HCT116 (cell line): Measurements from ENCODE around the gene SULT1A2. TPM values are rescaled to one million over a fixed set of nuclear protein-coding genes. Genes with fewer than 3 reads are reported as not detected.
A peak's percentile ranks its signal among the peaks of the same experiment; 100 is the strongest.
"Not testable (repeated sequence)": the region's sequence is repeated elsewhere in the genome, so short reads cannot be mapped to it uniquely, and the experiment has no call there.

ENCODE experiments used
- ATAC-seq: fragments of 200-7000 bp; cut with Tn5 transposase; 2 replicates; pipeline ENCODE4 v1.9.1; 2020; ENCODE audit warnings: mild to moderate bottlenecking, moderate library complexity
- BruUV-seq: library from RNA; stranded (reverse); fragments of 400-500 nt; replicated peaks from 2 replicates; lab custom pipeline; 2021; lab: Mats Ljungman, UMichigan
- CTCF ChIA-PET: fragments of 300-600 bp; sonication (Branson Sonifier 250); formaldehyde crosslinking; loops from one replicate; lab custom pipeline; 2021; ENCODE audit warnings: antibody characterized with exemption; lab: Charles Lee
- POLR2A ChIA-PET: fragments of 300-600, 350-600 bp; sonication (Branson Sonifier 250); formaldehyde crosslinking; loops from one replicate; lab custom pipeline; 2021; ENCODE audit warnings: antibody characterized with exemption; lab: Charles Lee
- RAD21 ChIA-PET, 2 experiments: fragments of 300-600 bp; sonication (Branson Sonifier 250); formaldehyde crosslinking; loops; one replicate each; lab custom pipeline; 2023; ENCODE audit warnings: low total read pairs in 2 of 2; ENCODE audit not compliant: uncharacterized antibody in 2 of 2, unreplicated experiment in 2 of 2, low non-redundant PET in 1 of 2; lab: Charles Lee
- DNase-seq: peaks from one replicate; pipeline ENCODE4 v3.0.0-alpha.2; 2010; ENCODE audit warnings: low read depth, low spot score
- H2AFZ ChIP-seq: fragments of 200-600 bp; shearing (Covaris generic), sonication (generic); 2 replicates; pipeline ENCODE4 v1.6.1; 2017; ENCODE audit warnings: low read depth, mixed run types, mixed read lengths, antibody characterized with exemption, low read length; ENCODE audit not compliant: poor library complexity, severe bottlenecking
- H3K27ac ChIP-seq: 2 replicates; pipeline ENCODE4 v1.5.1; 2012; ENCODE audit warnings: low read depth, low read length
- H3K27me3 ChIP-seq: fragments of 200-600 bp; sonication (generic); 2 replicates; pipeline ENCODE4 v1.6.1; 2016; ENCODE audit warnings: mixed run types, low read length, mixed read lengths; ENCODE audit not compliant: insufficient read depth
- H3K36me3 ChIP-seq, 2 experiments: fragments of 200-500 bp in 1 of 2; fragments of 200-600 bp in 1 of 2; sonication (Bioruptor generic) in 1 of 2; sonication (generic) in 1 of 2; 2 replicates each; pipeline versions ENCODE4 v1.5.1 to v1.6.1; 2014 to 2016; ENCODE audit warnings: low read length in 2 of 2, inconsistent platforms in 1 of 2, mixed read lengths in 1 of 2, mixed run types in 1 of 2; ENCODE audit not compliant: insufficient read depth in 2 of 2, control insufficient read depth in 1 of 2
- H3K4me1 ChIP-seq, 2 experiments: fragments of 200-600 bp in 1 of 2; sonication (generic) in 1 of 2; 2 replicates each; pipeline versions ENCODE4 v1.5.1 to v1.6.1; 2012 to 2017; ENCODE audit warnings: low read length in 2 of 2, inconsistent platforms in 1 of 2, mild to moderate bottlenecking in 1 of 2, mixed read lengths in 1 of 2, mixed run types in 1 of 2, moderate library complexity in 1 of 2; ENCODE audit not compliant: insufficient read depth in 2 of 2, control insufficient read depth in 1 of 2
- H3K4me2 ChIP-seq: fragments of 200-600 bp; sonication (generic); 2 replicates; pipeline ENCODE4 v1.6.1; 2017; ENCODE audit warnings: mixed run types, low read length, mixed read lengths
- H3K4me3 ChIP-seq, 2 experiments: fragments of 200-600 bp in 1 of 2; sonication (generic) in 1 of 2; replicated peaks in 1 of 2; 2 replicates each; pipeline ENCODE4 v1.5.1; 2011 to 2016; ENCODE audit warnings: low read length in 2 of 2, control low read depth in 1 of 2, low read depth in 1 of 2, mild to moderate bottlenecking in 1 of 2, mixed read lengths in 1 of 2, mixed run types in 1 of 2
- H3K79me2 ChIP-seq: fragments of 200-600 bp; sonication (generic); 2 replicates; pipeline ENCODE4 v1.6.1; 2017; ENCODE audit warnings: mild to moderate bottlenecking, mixed run types, low read length, moderate library complexity, mixed read lengths; ENCODE audit not compliant: insufficient read depth
- H3K9ac ChIP-seq: fragments of 200-600 bp; sonication (generic); 2 replicates; pipeline ENCODE4 v1.6.1; 2016; ENCODE audit warnings: low read length, mixed read lengths
- H3K9me2 ChIP-seq: fragments of 200-600 bp; sonication (generic), shearing (Covaris generic); 2 replicates; pipeline ENCODE4 v1.6.1; 2017; ENCODE audit warnings: mixed run types, mild to moderate bottlenecking, moderate library complexity; ENCODE audit not compliant: insufficient read depth
- H3K9me3 ChIP-seq, 2 experiments: fragments of 200-500 bp in 1 of 2; fragments of 200-600 bp in 1 of 2; sonication (Bioruptor generic) in 1 of 2; sonication (generic) in 1 of 2; 2 replicates each; pipeline ENCODE4 v1.6.1; 2014 to 2017; ENCODE audit warnings: low read length in 2 of 2, mixed read lengths in 2 of 2, inconsistent platforms in 1 of 2, low read depth in 1 of 2, mild to moderate bottlenecking in 1 of 2, mixed run types in 1 of 2, moderate library complexity in 1 of 2; ENCODE audit not compliant: control insufficient read depth in 1 of 2, insufficient read depth in 1 of 2
- H4K20me1 ChIP-seq: fragments of 200-600 bp; sonication (generic), shearing (Covaris generic); 2 replicates; pipeline ENCODE4 v1.6.1; 2017; ENCODE audit warnings: mixed run types, mild to moderate bottlenecking, moderate library complexity; ENCODE audit not compliant: insufficient read depth
- CEBPB ChIP-seq: IDR thresholded peaks from 2 replicates; pipeline ENCODE4 v1.6.1; 2012; ENCODE audit warnings: low read depth
- FOSL1 ChIP-seq: IDR thresholded peaks from 2 replicates; pipeline ENCODE4 v1.6.1; 2012; ENCODE audit warnings: low read depth
- JUND ChIP-seq: IDR thresholded peaks from 2 replicates; pipeline ENCODE4 v1.6.1; 2012
- SP1 ChIP-seq: IDR thresholded peaks from 2 replicates; pipeline ENCODE4 v1.6.1; 2012; ENCODE audit warnings: low read depth
- intact Hi-C: fragments of 100-400 bp; cut with micrococcal nuclease; formaldehyde crosslinking; loops from 2 replicates; pipeline ENCODE4 v1.10.0; 2022
- total RNA-seq: library from RNA; stranded (reverse); gene quantifications from one replicate; pipeline ENCODE4 v1.2.1, GENCODE V29; 2021; ENCODE audit not compliant: unreplicated experiment
- TF ChIP-seq, protein P1 (sequence below): IDR thresholded peaks from 2 replicates; pipeline ENCODE4 v1.6.1; 2012

SULT1A2 gene
- total RNA-seq, 1 experiment from 2014 or later = 1.9 TPM

DNA sequence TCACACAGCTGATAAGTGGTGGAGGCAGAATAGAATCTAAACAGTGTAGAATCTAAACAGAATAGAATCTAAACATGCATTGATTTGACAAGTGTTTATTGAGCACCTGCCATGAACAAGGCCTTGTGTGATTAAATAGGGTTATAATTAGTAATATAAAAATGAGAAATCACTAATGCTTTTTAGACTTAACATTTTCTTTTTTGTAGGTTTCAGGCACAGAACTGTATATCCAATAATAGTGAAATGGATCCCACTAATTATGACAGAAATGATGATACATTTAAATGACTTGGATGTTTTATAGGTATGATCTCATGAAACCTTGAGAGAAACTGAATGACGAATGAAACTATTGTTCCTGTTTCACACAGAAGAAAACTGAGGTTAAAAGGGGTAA is 40.9 kb upstream of the SULT1A2 start, which contains the start of gene NPIPB8:
Gene NPIPB8 (plus strand): TSS at position 301 of the 400 bp plus-strand sequence. CDS start 296 bp downstream, outside the sequence.
- H3K4me3 ChIP-seq, H3K9me2 ChIP-seq, CTCF ChIA-PET, RAD21 ChIA-PET, H3K27me3 ChIP-seq, H3K4me2 ChIP-seq, intact Hi-C loops, DNase-seq, H2AFZ ChIP-seq, H3K36me3 ChIP-seq, H3K79me2 ChIP-seq, H4K20me1 ChIP-seq, POLR2A ChIA-PET, ATAC-seq, H3K9me3 ChIP-seq, BruUV-seq, H3K27ac ChIP-seq, H3K9ac ChIP-seq: not testable (repeated sequence)
- peaks cover 0 to 14% of the 10 kb centered on the region in 2 experiments; a peak in 2 of 4 replicates for H3K4me1 ChIP-seq

DNA sequence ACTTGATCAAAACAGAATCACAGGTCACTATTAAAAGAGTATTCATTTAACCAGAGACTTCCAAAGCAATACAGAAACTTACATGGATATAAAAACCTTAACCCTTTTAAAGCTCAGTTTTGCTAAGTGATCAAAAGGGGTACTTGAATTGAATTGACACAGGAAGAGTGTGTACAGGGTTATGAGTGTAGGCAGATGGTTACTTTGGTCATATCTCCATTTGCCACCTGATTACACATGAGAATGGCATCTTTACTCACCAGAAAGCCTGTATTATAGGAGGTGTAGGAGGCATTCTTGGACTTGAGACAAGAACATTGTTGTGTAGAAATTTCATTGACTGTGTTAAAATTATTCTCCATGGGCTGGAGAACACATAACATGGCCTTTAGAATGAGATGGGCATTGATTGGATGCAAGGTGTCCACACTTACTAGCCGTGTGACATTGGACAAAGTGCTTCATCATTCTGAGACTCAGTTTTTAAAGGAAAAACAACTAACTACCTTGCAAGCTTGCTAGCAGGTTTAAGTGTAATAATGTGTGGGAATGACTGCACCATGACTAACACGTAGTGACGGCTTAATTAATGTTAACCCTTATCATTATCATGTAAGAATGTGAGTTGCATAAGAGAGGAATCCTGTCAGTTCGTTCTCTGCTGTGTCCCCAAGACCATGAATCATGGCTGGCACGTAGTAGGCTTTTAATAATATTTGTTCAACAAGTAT is 39.4 kb upstream of the SULT1A2 start:
- H3K9ac ChIP-seq, RAD21 ChIA-PET, H3K27ac ChIP-seq, H3K27me3 ChIP-seq, BruUV-seq, H3K9me3 ChIP-seq, H3K36me3 ChIP-seq, H3K9me2 ChIP-seq, H3K79me2 ChIP-seq, ATAC-seq, H4K20me1 ChIP-seq, intact Hi-C loops, CTCF ChIA-PET, H3K4me3 ChIP-seq: not testable (repeated sequence)
- Histone ChIP-seq H2AFZ (peak overlapping the region; percentile 61), H3K4me2 (peak overlapping the region; percentile 66), H3K4me1 (peaks cover 0 to 14% of the 10 kb centered on the region in 2 experiments; a peak in 2 of 4 replicates)
- POLR2A ChIA-PET = interaction anchor here (0.6 kb wide), 1 partner anchor 13 kb away, joined by 5 read pairs; no protein-coding TSS in a partner anchor
- TF ChIP-seq, protein P1, sequence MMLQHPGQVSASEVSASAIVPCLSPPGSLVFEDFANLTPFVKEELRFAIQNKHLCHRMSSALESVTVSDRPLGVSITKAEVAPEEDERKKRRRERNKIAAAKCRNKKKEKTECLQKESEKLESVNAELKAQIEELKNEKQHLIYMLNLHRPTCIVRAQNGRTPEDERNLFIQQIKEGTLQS = peak; percentile 26; the same call in 1 of the 2 replicates
- TF ChIP-seq JUND (peak; percentile 30; the same call in 1 of the 2 replicates), SP1 (peak; percentile 32), CEBPB (peak; percentile 73), FOSL1 (peak; percentile 51)
- TF ChIP-seq, all 23 proteins: peak for 5; not testable (repeated sequence) for 18
- peak; percentile 40 for DNase-seq

DNA sequence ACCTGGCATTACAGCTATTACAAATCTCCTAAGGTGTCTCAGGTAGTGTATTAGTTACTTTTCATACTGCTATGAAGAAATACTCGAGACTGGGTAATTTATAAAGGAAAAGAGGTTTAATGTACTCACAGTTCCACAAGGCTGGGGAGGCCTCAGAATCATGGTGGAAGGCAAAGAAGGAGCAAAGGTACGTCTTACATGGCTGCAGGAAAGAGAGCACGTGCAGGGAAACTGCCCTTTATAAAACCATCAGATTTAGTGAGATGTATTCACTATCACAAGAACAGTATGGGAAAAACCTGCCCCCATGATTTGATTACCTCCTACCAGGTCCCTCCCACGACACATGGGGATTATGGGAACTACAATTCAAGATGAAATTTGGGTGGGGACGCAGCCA is 34.1 kb upstream of the SULT1A2 start:
- CTCF ChIA-PET, H3K36me3 ChIP-seq, H2AFZ ChIP-seq, intact Hi-C loops, H3K4me1 ChIP-seq, H3K4me2 ChIP-seq, BruUV-seq, POLR2A ChIA-PET, H4K20me1 ChIP-seq, H3K27me3 ChIP-seq, DNase-seq, H3K9me2 ChIP-seq, H3K9me3 ChIP-seq, ATAC-seq, H3K79me2 ChIP-seq, H3K9ac ChIP-seq, RAD21 ChIA-PET, H3K27ac ChIP-seq, H3K4me3 ChIP-seq: not testable (repeated sequence)
